ENCODE measurements around the gene ERAL1.

DNA sequence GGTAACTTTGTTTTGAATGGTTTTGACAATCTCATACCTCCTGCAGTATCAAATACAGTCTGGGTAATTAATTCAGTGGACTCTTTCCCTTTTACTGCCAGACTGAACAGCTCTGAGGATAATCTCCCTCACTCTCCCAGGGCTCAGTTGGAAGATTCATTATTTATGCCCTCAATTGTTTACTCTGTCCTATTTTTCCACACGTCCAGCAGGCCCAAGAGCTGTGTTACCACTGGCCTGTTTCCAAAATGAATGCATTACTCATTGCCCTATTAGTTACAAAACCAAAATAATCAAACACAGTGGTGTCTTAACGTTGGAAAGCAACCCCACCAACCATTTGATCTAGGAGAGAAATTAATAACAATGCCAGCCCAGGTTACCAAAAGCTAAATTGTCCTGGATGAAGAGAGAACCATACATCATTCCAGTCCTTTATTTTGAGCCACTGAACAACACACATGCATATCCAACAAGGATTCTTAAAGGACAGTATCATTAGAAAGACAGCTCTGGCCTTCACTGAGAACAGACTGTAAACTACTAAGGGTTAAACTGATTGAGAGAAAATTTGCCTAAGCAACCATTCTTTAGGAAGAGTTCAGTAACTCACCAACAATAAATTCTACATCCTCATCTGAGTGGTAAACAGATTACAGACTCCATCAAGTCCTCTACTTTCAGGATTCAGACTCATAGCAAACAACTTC is 46.7 kb upstream of the ERAL1 start:
- TF ChIP-seq, protein P1, sequence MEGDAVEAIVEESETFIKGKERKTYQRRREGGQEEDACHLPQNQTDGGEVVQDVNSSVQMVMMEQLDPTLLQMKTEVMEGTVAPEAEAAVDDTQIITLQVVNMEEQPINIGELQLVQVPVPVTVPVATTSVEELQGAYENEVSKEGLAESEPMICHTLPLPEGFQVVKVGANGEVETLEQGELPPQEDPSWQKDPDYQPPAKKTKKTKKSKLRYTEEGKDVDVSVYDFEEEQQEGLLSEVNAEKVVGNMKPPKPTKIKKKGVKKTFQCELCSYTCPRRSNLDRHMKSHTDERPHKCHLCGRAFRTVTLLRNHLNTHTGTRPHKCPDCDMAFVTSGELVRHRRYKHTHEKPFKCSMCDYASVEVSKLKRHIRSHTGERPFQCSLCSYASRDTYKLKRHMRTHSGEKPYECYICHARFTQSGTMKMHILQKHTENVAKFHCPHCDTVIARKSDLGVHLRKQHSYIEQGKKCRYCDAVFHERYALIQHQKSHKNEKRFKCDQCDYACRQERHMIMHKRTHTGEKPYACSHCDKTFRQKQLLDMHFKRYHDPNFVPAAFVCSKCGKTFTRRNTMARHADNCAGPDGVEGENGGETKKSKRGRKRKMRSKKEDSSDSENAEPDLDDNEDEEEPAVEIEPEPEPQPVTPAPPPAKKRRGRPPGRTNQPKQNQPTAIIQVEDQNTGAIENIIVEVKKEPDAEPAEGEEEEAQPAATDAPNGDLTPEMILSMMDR (IDR thresholded peaks at IDR 0.05; ENCODE audit: low read depth, low read length), result no peak
- TF ChIP-seq POLR2A (IDR thresholded peaks at IDR 0.05; ENCODE audit: extremely low read depth, insufficient read length), result no peak

All from NB4 (cell line).